Lower lobe of right lung (tissue), 2 donors: Measurements from ENCODE around the gene MPST. TPM values are rescaled to one million over a fixed set of nuclear protein-coding genes. Genes with fewer than 3 reads are reported as not detected.
A peak's percentile ranks its signal among the peaks of the same experiment; 100 is the strongest.

Source experiments
- ATAC-seq, 2 donors: fragments of 200-7000 bp; cut with Tn5 transposase; one replicate each; pipeline ENCODE4 v1.9.1; 2020 to 2022; ENCODE audit warnings: mild to moderate bottlenecking in 2 of 2, moderate library complexity in 2 of 2
- DNase-seq: peaks from one replicate; pipeline ENCODE4 v3.0.0-alpha.2; 2020
- H3K27ac ChIP-seq: fragments of 200-600 bp; one replicate; pipeline ENCODE4 v1.8.0; 2022
- H3K27me3 ChIP-seq: fragments of 200-600 bp; one replicate; pipeline ENCODE4 v1.8.0; 2022; ENCODE audit warnings: low read depth
- H3K36me3 ChIP-seq: fragments of 200-600 bp; one replicate; pipeline ENCODE4 v1.8.0; 2022; ENCODE audit warnings: mild to moderate bottlenecking
- H3K4me1 ChIP-seq: fragments of 200-600 bp; one replicate; pipeline ENCODE4 v1.8.0; 2022
- H3K4me3 ChIP-seq: fragments of 200-600 bp; one replicate; pipeline ENCODE4 v1.8.0; 2022; ENCODE audit warnings: mild to moderate bottlenecking
- H3K9me3 ChIP-seq: fragments of 200-600 bp; one replicate; pipeline ENCODE4 v1.8.0; 2022
- CTCF ChIP-seq: fragments of 200-600 bp; IDR thresholded peaks from one replicate; pipeline ENCODE4 v1.8.0; 2022; ENCODE audit warnings: antibody characterized with exemption, mild to moderate bottlenecking
- intact Hi-C: fragments of 100-400 bp; cut with DNase I; formaldehyde crosslinking; loops from one replicate; pipeline ENCODE4 v1.11.0; 2022
- total RNA-seq: library from RNA; stranded (reverse); fragmentation: NEBNext Ultra II Directional; extraction: Animal tissue kit (Norgen Biotek cat#: 25700); gene quantifications from one replicate; pipeline ENCODE4 v1.2.1, GENCODE V29; 2021
- donor health status: DM: no; HTN: yes; CAD: no; lungs with severe emphysema.

Gene MPST
- total RNA-seq, 1 donor from 2014 or later, result 73.2 TPM

GRCh38 chr22:37021041-37021440 lies 1.5 kb downstream of the MPST start:
- DNase-seq (no peak), ATAC-seq (no peak)
- H3K27ac ChIP-seq, result no peak overlapping the region
- peaks cover 28% of the 10 kb centered on the region for H3K36me3 ChIP-seq
- intact Hi-C loops, result no loop called here
- no peak for TF ChIP-seq CTCF
- H3K9me3 ChIP-seq, result no peaks in the 10 kb centered on the region
- no peaks in the 10 kb centered on the region for H3K27me3 ChIP-seq
- H3K4me3 ChIP-seq, result peak overlapping the region; percentile 94
- peaks cover 73% of the 10 kb centered on the region for H3K4me1 ChIP-seq

GRCh38 chr22:37021710-37022482 lies 2.4 kb downstream of the MPST start:
- DNase-seq (peak; percentile 76), ATAC-seq (peak in 1 of 2 donors; percentile 14)
- H3K27ac ChIP-seq, result no peak overlapping the region

GRCh38 chr22:37022483-37023337 lies 3.2 kb downstream of the MPST start:
- TF ChIP-seq CTCF, result no peak
- intact Hi-C loops, result no loop called here
- H3K4me1 ChIP-seq, result peaks cover 57% of the 10 kb centered on the region
- ATAC-seq, result peak in 1 of 2 donors; percentile 15
- H3K4me3 ChIP-seq, result peak overlapping the region; percentile 2
- DNase-seq, result no peak
- no peaks in the 10 kb centered on the region for H3K9me3 ChIP-seq
- peaks cover 38% of the 10 kb centered on the region for H3K36me3 ChIP-seq
- no peak overlapping the region for H3K27ac ChIP-seq
- H3K27me3 ChIP-seq, result no peaks in the 10 kb centered on the region

More at GRCh38 chr22:37021710-37022482, 2.4 kb downstream of the MPST start:
- no peaks in the 10 kb centered on the region for H3K27me3 ChIP-seq
- intact Hi-C loops, result no loop called here
- H3K4me1 ChIP-seq, result peaks cover 65% of the 10 kb centered on the region
- peak overlapping the region; percentile 2 for H3K4me3 ChIP-seq
- peaks cover 36% of the 10 kb centered on the region for H3K36me3 ChIP-seq
- TF ChIP-seq CTCF, result peak; percentile 75
- H3K9me3 ChIP-seq, result no peaks in the 10 kb centered on the region

DNA sequence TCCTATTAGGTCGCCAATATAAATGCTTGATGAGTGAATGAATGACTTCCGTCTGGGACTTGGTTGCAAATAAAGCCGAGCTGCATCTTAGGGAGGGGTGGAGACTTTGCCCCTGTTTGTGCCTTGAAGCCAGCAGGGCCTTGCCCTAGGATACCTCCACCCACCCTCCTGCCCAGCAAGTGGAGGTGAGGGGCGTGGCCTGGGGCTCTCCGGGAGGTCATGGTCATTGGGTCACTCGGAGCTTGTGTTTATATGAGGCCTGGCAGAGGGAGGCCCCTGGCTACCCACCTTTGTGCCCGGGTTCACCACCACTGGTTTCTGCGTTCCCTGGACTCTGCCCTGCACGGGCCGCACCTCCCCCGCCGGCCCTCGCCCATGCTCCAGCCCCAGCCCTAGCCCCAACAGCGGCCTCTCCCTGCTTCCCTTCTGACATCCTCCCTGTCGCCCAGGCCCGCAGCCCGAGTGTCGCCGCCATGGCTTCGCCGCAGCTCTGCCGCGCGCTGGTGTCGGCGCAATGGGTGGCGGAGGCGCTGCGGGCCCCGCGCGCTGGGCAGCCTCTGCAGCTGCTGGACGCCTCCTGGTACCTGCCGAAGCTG lies 4.3 kb downstream of the MPST start:
- no peak for TF ChIP-seq CTCF
- Histone ChIP-seq H3K27me3 (no peaks in the 10 kb centered on the region), H3K4me1 (peaks cover 46% of the 10 kb centered on the region), H3K9me3 (no peaks in the 10 kb centered on the region), H3K4me3 (no peak overlapping the region), H3K27ac (no peak overlapping the region), H3K36me3 (peaks cover 45% of the 10 kb centered on the region)
- no peak for DNase-seq
- intact Hi-C loops, result no loop called here
- ATAC-seq, result no peak

DNA sequence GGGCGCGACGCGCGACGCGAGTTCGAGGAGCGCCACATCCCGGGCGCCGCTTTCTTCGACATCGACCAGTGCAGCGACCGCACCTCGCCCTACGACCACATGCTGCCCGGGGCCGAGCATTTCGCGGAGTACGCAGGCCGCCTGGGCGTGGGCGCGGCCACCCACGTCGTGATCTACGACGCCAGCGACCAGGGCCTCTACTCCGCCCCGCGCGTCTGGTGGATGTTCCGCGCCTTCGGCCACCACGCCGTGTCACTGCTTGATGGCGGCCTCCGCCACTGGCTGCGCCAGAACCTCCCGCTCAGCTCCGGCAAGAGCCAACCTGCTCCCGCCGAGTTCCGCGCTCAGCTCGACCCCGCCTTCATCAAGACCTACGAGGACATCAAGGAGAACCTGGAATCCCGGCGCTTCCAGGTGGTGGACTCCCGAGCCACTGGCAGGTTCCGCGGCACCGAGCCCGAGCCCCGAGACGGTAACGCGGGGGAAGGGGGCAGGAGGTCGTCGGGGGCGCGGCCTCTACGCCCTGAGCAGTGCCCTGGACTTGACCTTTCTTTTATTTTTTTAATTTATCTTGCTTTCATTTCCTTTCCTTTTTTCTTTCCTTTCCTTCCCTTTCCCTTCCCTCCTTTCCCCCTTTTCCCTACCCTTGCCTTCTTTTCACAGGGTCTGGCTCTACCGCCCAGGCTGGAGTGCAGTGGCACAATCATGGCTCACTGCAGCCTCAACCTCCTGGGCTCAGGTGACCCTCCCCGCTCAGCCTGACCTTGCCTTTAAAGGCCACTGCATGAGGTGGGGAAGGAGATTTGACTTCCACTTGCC lies 5.0 kb downstream of the MPST start:
- Histone ChIP-seq H3K36me3 (peaks cover 52% of the 10 kb centered on the region), H3K4me1 (peaks cover 46% of the 10 kb centered on the region), H3K9me3 (no peaks in the 10 kb centered on the region), H3K27ac (no peak overlapping the region), H3K27me3 (no peaks in the 10 kb centered on the region), H3K4me3 (no peak overlapping the region)
- DNase-seq (no peak), ATAC-seq (no peak)
- TF ChIP-seq CTCF, result no peak
- intact Hi-C loops, result no loop called here
